ENCODE data around the gene LELP1. TPM values are rescaled to one million over a fixed set of nuclear protein-coding genes. Genes with fewer than 3 reads are reported as not detected.
"Not testable (repeated sequence)": the region's sequence is repeated elsewhere in the genome, so short reads cannot be mapped to it uniquely, and the experiment has no call there.

The LELP1 gene
- total and polyA plus RNA-seq, 4 experiments from 2014 or later, result not detected

DNA sequence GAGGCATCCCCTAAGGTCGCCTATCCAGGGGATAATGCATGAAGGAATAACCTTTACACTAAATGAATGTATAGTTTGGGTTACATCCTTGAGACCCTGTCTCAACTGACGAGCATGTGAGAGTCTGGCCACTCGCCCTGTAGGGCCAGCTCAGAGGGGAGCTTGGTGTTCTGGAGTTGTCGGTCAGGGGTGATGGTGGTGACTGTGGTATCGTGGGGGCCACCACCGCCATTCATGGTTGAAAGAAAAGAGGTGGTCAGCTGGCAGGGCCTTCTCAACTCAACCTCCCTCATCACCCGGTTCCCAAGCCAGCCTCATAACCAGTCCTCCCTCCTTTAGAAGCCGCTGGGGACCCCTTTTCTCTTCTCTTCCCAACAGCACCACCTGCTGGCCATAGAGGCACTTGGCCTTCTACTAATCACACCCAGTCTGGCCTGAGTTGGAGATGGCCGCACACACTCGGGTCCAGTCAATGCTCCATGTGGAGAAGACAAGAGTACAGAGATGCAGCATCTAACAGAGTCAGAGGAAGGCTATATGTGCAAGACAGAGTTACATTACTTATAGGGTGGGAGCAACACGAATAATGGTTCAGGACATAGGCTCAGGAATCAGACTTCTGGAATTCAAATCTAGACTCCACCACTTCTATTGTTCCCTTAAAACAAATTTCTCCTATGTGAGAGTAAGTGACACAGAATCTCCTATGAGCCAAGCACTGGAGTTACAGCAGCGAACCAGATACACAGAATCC is 26.0 kb downstream of the LELP1 start:
- H3K4me3 Mint-ChIP-seq; H3K9me3 ChIP-seq (ENCODE audit: control insufficient read depth in 1 of 2, low read length in 2 of 2); H3K4me1 ChIP-seq (ENCODE audit: insufficient read depth, low read length); intact Hi-C loops (cut with micrococcal nuclease); POLR2A ChIA-PET (ENCODE audit: partially characterized antibody); H3K27ac Mint-ChIP-seq; H3K36me3 ChIP-seq (ENCODE audit: insufficient read depth, low read length); DNase-seq; H3K4me1 Mint-ChIP-seq; H3K27ac ChIP-seq (ENCODE audit: low read depth, low read length); H3K9me3 Mint-ChIP-seq; H3K36me3 Mint-ChIP-seq; H3K27me3 ChIP-seq (ENCODE audit: insufficient read depth, low read length); H3K4me3 ChIP-seq (ENCODE audit: low read length in 2 of 2): not testable (repeated sequence)
- peaks cover 19 to 31% of the 10 kb centered on the region in 2 donors for H3K27me3 Mint-ChIP-seq
- CTCF ChIA-PET (ENCODE audit: partially characterized antibody), result interaction anchor here (0.7 to 2.0 kb wide), 7 partner anchors 8 to 60 kb away, joined by 3 to 8 read pairs (median 4); no protein-coding TSS in a partner anchor

GRCh38 chr1:153231363-153231762 is 28.1 kb downstream of the LELP1 start:
- H3K4me3 ChIP-seq (ENCODE audit: low read length in 2 of 2), result no peak overlapping the region
- intact Hi-C loops (cut with micrococcal nuclease), result no loop called here
- no peak overlapping the region for H3K27ac ChIP-seq (ENCODE audit: low read depth, low read length)
- H3K9me3 Mint-ChIP-seq, result peaks cover 0 to 2% (median 0%) of the 10 kb centered on the region in 8 donors
- CTCF ChIA-PET (ENCODE audit: partially characterized antibody), result interaction anchor here (2.0 kb wide), 1 partner anchor 11 kb away, joined by 8 read pairs; no protein-coding TSS in a partner anchor
- no peaks in the 10 kb centered on the region for H3K9me3 ChIP-seq (ENCODE audit: control insufficient read depth in 1 of 2, low read length in 2 of 2)
- H3K4me1 ChIP-seq (ENCODE audit: insufficient read depth, low read length), result no peaks in the 10 kb centered on the region
- H3K27ac Mint-ChIP-seq, result no peak overlapping the region
- H3K36me3 Mint-ChIP-seq, result no peaks in the 10 kb centered on the region
- H3K4me1 Mint-ChIP-seq, result no peaks in the 10 kb centered on the region
- no peaks in the 10 kb centered on the region for H3K36me3 ChIP-seq (ENCODE audit: insufficient read depth, low read length)
- no peak overlapping the region for H3K4me3 Mint-ChIP-seq
- no peak for DNase-seq
- H3K27me3 Mint-ChIP-seq, result peaks cover 17 to 24% of the 10 kb centered on the region in 2 donors
- POLR2A ChIA-PET (ENCODE audit: partially characterized antibody), result no interaction called here
- H3K27me3 ChIP-seq (ENCODE audit: insufficient read depth, low read length), result peaks cover 3% of the 10 kb centered on the region

GRCh38 chr1:153231785-153232184 is 28.6 kb downstream of the LELP1 start:
- intact Hi-C loops (cut with micrococcal nuclease), result no loop called here
- Mint-ChIP-seq H3K27ac (no peak overlapping the region), H3K4me3 (no peak overlapping the region), H3K9me3 (peaks cover 0 to 2% (median 0%) of the 10 kb centered on the region in 8 donors), H3K36me3 (no peaks in the 10 kb centered on the region), H3K27me3 (peaks cover 17 to 24% of the 10 kb centered on the region in 2 donors), H3K4me1 (no peaks in the 10 kb centered on the region)
- Histone ChIP-seq H3K9me3 (ENCODE audit: control insufficient read depth in 1 of 2, low read length in 2 of 2) (no peaks in the 10 kb centered on the region), H3K36me3 (ENCODE audit: insufficient read depth, low read length) (no peaks in the 10 kb centered on the region), H3K4me3 (ENCODE audit: low read length in 2 of 2) (no peak overlapping the region), H3K27me3 (ENCODE audit: insufficient read depth, low read length) (peaks cover 3% of the 10 kb centered on the region), H3K27ac (ENCODE audit: low read depth, low read length) (no peak overlapping the region), H3K4me1 (ENCODE audit: insufficient read depth, low read length) (no peaks in the 10 kb centered on the region)
- CTCF ChIA-PET (ENCODE audit: partially characterized antibody), result interaction anchor here (2.0 kb wide), 1 partner anchor 11 kb away, joined by 8 read pairs; no protein-coding TSS in a partner anchor
- DNase-seq, result no peak
- POLR2A ChIA-PET (ENCODE audit: partially characterized antibody), result no interaction called here

GRCh38 chr1:153232553-153232952 is 29.3 kb downstream of the LELP1 start:
- no peak for DNase-seq
- H3K36me3 ChIP-seq (ENCODE audit: insufficient read depth, low read length), result no peaks in the 10 kb centered on the region
- Mint-ChIP-seq H3K36me3 (no peaks in the 10 kb centered on the region), H3K4me1 (no peaks in the 10 kb centered on the region), H3K9me3 (peaks cover 0 to 2% (median 0%) of the 10 kb centered on the region in 8 donors), H3K27me3 (peaks cover 21 to 24% of the 10 kb centered on the region in 2 donors), H3K4me3 (peak overlapping the region in 1 of 8 donors; percentile 74), H3K27ac (no peak overlapping the region)
- H3K4me1 ChIP-seq (ENCODE audit: insufficient read depth, low read length), result no peaks in the 10 kb centered on the region
- H3K4me3 ChIP-seq (ENCODE audit: low read length in 2 of 2), result no peak overlapping the region
- ChIA-PET POLR2A (ENCODE audit: partially characterized antibody) (no interaction called here), CTCF (ENCODE audit: partially characterized antibody) (no interaction called here)
- no peaks in the 10 kb centered on the region for H3K9me3 ChIP-seq (ENCODE audit: control insufficient read depth in 1 of 2, low read length in 2 of 2)
- intact Hi-C loops (cut with micrococcal nuclease), result no loop called here
- peaks cover 3% of the 10 kb centered on the region for H3K27me3 ChIP-seq (ENCODE audit: insufficient read depth, low read length)
- H3K27ac ChIP-seq (ENCODE audit: low read depth, low read length), result no peak overlapping the region

DNA sequence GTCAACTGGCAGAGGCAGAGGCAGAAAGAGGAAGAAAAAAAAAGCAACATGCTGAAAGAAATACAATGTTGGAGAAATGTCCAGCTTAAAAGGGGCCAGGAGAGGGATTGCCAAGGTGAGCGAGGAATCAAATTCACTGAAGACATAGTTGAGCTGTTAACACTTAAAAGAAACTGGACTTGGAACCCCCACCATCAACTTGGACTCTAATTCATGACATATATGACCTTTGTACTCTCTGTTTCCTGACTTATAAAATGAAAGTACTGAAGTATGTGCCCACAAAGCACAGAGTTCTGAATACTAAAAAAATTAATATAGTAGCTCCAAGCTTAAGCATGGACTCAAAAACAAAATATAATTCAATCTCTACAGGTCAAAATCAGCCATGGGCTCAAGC is 30.2 kb downstream of the LELP1 start:
- Histone ChIP-seq H3K27ac (ENCODE audit: low read depth, low read length) (no peak overlapping the region), H3K4me3 (ENCODE audit: low read length in 2 of 2) (no peak overlapping the region), H3K36me3 (ENCODE audit: insufficient read depth, low read length) (no peaks in the 10 kb centered on the region), H3K27me3 (ENCODE audit: insufficient read depth, low read length) (peaks cover 3% of the 10 kb centered on the region), H3K9me3 (ENCODE audit: control insufficient read depth in 1 of 2, low read length in 2 of 2) (no peaks in the 10 kb centered on the region), H3K4me1 (ENCODE audit: insufficient read depth, low read length) (no peaks in the 10 kb centered on the region)
- POLR2A ChIA-PET (ENCODE audit: partially characterized antibody), result no interaction called here
- H3K36me3 Mint-ChIP-seq, result no peaks in the 10 kb centered on the region
- intact Hi-C loops (cut with micrococcal nuclease), result no loop called here
- DNase-seq, result no peak
- H3K27ac Mint-ChIP-seq, result no peak overlapping the region
- H3K4me3 Mint-ChIP-seq, result no peak overlapping the region
- peaks cover 0 to 2% (median 0%) of the 10 kb centered on the region in 8 donors for H3K9me3 Mint-ChIP-seq
- H3K27me3 Mint-ChIP-seq, result peaks cover 22 to 24% of the 10 kb centered on the region in 2 donors
- CTCF ChIA-PET (ENCODE audit: partially characterized antibody), result interaction anchor here (1.4 to 1.5 kb wide), 2 partner anchors 8 to 10 kb away, joined by 4 read pairs; no protein-coding TSS in a partner anchor
- H3K4me1 Mint-ChIP-seq, result no peaks in the 10 kb centered on the region

DNA sequence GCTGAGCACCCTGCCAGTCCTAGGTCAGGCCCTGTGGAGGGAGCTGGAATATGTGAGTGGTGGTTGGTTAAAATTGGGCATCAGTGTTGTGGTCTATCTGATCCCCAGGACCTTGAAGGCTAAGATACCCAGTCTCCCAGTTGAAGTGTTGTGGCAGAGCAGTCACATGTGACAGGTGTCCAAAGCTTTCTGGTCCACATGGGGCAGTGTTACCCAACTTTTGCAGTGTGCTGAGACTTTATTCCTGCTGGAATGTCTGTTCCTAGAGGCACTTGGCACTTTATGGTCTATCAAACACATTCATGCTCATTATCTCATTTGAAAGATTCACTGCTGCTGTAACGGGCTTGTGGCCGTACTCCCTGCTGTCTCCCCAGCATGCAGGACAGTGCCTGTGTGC is 35.3 kb downstream of the LELP1 start:
- no peak overlapping the region for H3K27ac ChIP-seq (ENCODE audit: low read depth, low read length)
- Mint-ChIP-seq H3K27me3 (peaks cover 8 to 9% of the 10 kb centered on the region in 2 donors), H3K4me1 (no peaks in the 10 kb centered on the region), H3K36me3 (no peaks in the 10 kb centered on the region), H3K4me3 (no peak overlapping the region), H3K27ac (no peak overlapping the region), H3K9me3 (peaks cover 0 to 3% (median 0%) of the 10 kb centered on the region in 8 donors)
- intact Hi-C loops (cut with micrococcal nuclease), result no loop called here
- CTCF ChIA-PET (ENCODE audit: partially characterized antibody), result no interaction called here
- H3K4me3 ChIP-seq (ENCODE audit: low read length in 2 of 2), result no peak overlapping the region
- H3K27me3 ChIP-seq (ENCODE audit: insufficient read depth, low read length), result no peaks in the 10 kb centered on the region
- H3K4me1 ChIP-seq (ENCODE audit: insufficient read depth, low read length), result no peaks in the 10 kb centered on the region
- H3K36me3 ChIP-seq (ENCODE audit: insufficient read depth, low read length), result no peaks in the 10 kb centered on the region
- DNase-seq, result no peak
- POLR2A ChIA-PET (ENCODE audit: partially characterized antibody), result no interaction called here
- H3K9me3 ChIP-seq (ENCODE audit: control insufficient read depth in 1 of 2, low read length in 2 of 2), result no peaks in the 10 kb centered on the region

DNA sequence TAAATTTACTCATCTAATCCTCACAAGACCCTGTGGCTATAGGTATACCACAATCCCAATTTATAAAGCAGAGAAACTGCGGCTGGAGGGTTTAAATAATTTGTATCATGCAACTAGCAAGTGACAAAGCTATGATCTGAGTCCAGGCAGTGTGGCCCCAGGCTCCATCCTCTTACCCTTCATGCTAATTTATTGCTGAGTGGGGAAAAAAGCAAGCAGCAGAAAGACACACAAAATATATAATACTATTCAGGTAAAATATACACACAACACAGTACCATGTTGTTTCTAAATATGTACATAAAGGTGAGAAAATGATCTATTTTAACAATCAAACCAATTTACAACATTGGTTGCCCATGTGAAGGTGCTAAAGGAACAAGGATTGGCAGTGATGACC is 38.9 kb downstream of the LELP1 start:
- ChIA-PET CTCF (ENCODE audit: partially characterized antibody) (no interaction called here), POLR2A (ENCODE audit: partially characterized antibody) (no interaction called here)
- Histone ChIP-seq H3K4me1 (ENCODE audit: insufficient read depth, low read length) (no peaks in the 10 kb centered on the region), H3K27me3 (ENCODE audit: insufficient read depth, low read length) (no peaks in the 10 kb centered on the region), H3K9me3 (ENCODE audit: control insufficient read depth in 1 of 2, low read length in 2 of 2) (no peaks in the 10 kb centered on the region), H3K36me3 (ENCODE audit: insufficient read depth, low read length) (no peaks in the 10 kb centered on the region), H3K4me3 (ENCODE audit: low read length in 2 of 2) (no peak overlapping the region), H3K27ac (ENCODE audit: low read depth, low read length) (no peak overlapping the region)
- no peaks in the 10 kb centered on the region for H3K4me1 Mint-ChIP-seq
- no peaks in the 10 kb centered on the region for H3K36me3 Mint-ChIP-seq
- DNase-seq, result no peak
- no peak overlapping the region for H3K27ac Mint-ChIP-seq
- H3K27me3 Mint-ChIP-seq, result peaks cover 7 to 10% of the 10 kb centered on the region in 2 donors
- peaks cover 0 to 8% (median 0%) of the 10 kb centered on the region in 8 donors for H3K9me3 Mint-ChIP-seq
- intact Hi-C loops (cut with micrococcal nuclease), result no loop called here
- no peak overlapping the region for H3K4me3 Mint-ChIP-seq
